Measurements from ENCODE around the gene CT83.

The CT83 gene, protein sequence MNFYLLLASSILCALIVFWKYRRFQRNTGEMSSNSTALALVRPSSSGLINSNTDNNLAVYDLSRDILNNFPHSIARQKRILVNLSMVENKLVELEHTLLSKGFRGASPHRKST

DNA sequence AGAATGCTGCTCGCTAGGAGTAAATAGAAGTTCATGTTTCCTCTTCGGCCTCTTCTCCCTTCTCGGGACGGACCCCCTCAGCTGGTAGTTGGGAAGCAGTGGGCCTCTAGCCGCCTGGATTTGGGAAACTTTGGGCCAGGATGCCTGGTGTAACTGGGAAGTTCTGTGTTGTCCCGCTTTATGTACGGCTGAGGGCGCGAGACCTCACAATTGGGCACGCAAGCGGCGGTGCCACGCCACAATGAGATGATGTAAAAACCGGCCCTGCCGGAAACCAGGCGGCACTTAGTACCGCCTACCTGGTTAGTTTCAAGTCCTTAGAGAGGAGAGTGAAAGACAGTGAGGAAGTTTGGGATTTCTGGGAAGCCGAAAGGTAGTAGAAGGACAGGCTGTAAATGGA is at the start of gene CT83:
Gene CT83, minus strand, starts transcription at position 155 of the 400 bp plus-strand sequence. Its CDS starts 120 bp downstream, at position 35.
- DNase-seq = no peak

DNA sequence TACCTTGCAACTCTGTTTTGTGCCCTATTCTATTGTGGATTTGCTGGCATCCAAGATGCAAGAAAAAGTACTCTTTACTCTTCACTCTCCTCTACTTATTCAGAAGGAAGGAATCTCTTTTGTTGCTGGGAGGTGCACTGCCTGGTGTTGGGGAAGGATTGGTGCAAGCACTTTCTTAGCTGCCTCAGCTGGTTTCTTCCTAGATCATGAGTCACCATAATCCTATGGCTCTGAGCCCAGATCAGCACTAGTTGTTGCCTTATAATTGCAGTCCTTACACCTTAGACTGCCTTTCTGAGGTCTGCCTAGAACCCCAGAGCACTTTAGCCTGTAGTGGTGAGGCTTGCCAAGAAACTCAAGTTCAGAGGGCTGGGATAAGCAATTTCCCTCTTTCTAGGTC is 37.0 kb upstream of the CT83 start:
- no peak for DNase-seq

DNA sequence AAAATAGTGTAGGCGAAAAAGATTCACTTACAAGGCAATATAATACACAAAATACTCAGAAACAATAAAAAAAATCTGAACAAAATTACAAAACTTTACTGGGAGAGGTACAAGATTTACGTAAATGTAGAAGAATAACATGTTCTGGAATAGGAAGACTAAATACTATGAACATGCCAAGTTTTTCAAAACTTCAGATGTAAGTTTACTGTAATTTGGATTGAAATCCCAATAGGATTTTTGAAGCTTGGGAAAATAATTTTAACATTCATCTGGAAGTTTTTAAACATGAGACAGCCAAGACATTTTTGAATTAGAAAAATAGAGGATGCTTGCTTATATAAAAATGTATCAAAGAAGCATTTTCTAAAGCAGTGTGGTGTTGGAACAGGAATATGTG is 30.5 kb upstream of the CT83 start:
- no peak for DNase-seq

DNA sequence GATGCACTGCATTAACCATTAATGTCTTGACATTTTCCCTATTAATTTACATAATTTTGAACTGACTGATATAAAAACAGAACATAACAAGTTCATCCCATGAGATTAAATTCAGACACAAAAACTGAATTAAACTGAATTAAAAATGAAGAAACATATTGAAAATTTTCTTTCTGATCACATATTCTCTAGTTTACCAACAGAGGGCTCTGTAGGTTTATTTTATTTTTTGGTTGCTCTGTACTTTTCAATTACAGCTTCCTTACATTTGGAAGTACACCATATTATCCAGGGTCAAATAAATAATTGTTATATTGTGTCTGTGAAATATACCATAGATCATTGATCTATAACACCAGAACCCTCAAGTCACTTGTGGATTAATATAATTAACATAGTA is 27.3 kb upstream of the CT83 start:
- no peak for DNase-seq

DNA sequence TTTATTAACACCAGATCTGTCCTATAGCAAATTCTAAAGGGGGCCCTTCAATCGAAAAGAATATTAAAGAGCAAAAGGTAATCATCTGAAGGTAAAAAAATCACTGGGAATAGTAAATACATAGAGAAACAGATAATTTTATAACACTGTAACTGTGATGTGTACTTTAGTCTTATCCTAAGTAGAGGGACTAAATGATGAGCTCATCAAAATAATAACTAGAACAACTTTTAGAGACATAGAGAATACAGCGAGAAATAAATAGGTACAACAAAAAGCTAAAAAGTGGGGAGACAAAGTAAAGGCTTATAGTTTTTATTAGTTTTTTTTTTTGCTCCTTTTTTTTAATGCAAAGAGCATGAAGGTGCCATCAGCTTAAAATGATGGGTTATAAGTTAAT is 17.3 kb upstream of the CT83 start:
- no peak for DNase-seq

DNA sequence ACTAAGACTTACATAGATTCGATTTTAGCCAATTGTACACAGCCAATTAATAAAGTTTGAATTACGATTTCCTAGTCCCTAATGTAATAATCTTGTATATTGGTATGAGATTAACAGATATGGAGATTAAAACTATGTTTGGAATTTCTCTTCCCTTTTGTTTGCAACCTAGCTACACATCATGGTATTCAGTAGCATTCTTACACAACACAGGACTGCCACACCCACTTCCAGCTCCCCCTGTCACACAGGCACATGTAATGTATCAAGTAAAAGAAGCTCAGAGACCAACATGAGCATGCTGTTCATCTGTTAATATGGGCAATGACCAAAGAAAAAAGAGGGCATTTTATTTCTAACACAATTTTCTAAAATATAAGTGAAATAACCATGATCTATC is 13.6 kb downstream of the CT83 start:
- no peak for DNase-seq

DNA sequence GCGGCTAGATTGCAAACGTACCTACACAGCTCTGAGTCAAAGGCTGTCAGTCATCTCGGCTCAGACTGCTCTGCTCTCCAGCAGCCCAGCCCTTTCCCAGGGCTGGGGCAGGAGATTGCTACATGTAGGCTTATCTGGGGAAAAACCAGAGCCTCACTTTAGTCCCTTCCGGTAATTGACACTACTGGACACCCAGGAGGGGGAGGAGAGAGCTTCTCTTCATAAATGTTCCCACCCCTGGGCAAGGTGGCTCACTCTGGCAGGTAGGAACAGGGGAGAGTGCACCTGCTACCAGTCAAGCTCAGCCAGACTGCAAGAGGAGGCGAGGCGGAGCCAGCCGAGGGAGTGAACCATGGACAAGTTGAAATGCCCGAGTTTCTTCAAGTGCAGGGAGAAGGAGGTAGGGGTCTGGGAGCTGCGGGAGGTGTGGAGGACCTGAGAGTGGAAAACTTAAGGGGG is 26.4 kb downstream of the CT83 start, which contains the start of gene SLC6A14:
Gene SLC6A14, plus strand, starts transcription at position 249 of the 459 bp plus-strand sequence. Its CDS starts 104 bp downstream, at position 353.
- DNase-seq = no peak

DNA sequence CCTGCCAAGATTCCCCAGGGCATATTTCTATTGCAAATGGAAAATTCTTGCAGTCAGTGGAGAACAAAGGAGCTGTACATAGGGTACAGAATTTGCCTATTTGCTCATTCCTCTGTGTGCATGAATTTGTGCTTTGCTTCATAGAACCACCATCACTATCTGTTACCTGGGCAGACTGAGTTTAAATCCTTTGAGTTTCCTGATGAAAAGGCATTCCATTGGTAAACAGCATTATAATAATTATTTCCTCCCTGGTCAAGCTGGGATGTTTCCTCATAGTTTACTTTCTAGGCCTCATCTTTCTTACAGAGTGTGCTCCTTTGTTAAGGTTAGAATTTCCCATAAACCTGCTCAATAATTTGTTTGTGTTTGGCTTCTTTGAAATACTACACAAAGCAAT is 27.2 kb downstream of the CT83 start:
- DNase-seq = no peak

DNA sequence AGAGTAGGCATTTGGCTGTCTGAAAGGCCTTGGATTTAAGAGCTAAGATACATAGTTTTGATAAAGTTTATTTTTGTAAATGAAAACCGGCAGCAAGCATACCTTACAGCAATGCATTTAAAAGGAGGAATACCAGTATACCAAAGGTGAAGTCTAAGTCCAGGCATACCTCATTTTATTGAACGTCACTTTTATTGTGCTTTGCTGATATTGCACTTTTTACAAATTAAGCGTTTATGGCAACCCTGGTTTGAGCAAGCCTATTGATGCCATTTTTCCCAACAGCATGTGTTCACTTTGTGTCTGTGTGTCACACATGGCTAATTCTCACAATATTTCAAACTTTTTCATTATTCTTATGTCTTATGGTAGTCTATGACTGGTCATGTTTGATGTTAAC is 34.8 kb downstream of the CT83 start:
- DNase-seq = no peak

DNA sequence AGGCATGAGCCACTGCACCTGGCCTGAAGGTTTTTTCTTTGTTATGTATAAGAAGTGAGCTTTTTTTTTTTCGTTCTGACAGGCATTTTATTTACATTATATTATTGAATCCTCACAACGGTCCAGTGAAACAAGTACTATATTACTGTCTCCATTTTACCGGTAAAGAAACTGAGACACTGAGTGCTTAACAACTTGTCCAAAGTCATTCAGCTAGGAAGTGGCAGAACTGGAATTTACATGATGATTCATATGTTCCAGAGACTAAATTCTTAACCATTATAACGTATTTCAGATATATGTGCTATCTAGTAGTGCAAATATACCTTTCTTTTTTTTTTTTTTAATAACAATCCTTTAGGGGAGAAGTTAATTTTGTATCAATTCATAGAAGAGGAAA is 44.8 kb downstream of the CT83 start:
- no peak for DNase-seq

DNA sequence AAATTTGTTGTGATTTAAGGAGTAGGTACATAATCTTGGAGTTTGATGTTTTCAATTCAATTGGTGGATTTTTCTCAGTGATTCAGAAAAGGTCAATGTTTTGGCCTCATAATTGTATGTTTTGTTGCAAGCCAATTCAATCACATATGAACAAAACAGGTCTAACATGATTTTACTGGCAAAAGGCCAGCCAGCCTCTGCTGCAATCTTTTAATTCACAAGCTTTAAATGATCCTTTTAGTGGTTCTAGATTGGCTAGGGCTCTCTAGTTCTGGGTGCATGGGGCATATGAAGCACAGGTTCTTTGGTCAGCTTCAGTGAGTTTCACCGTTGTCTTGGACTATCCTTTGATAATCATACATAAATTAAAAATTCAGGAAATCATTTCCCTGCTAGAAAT is 45.6 kb downstream of the CT83 start:
- no peak for DNase-seq

DNA sequence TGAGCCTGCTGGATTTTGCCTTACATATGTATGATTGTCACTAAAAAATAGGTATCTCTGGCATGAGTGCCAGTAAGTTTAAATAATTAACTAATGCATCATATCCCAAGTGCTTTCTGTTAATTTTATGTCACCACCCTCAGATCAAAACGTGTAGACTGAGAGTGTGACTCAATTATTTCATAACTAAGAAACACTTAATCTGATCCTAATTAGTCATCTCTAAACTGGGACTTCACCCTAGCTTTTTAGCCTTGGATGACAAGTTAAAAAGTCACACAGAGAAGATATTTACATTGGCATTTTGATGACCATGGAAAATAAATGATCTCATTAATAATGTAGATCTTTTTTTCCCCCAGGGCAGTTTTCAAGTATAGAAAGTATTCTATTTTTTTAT is 49.5 kb downstream of the CT83 start:
- no peak for DNase-seq

All from CD4-positive, alpha-beta T cell treated with Interleukin-17A for 4 hours (primary cell).